ENCODE measurements around the gene GRK5.

The GRK5 gene

DNA sequence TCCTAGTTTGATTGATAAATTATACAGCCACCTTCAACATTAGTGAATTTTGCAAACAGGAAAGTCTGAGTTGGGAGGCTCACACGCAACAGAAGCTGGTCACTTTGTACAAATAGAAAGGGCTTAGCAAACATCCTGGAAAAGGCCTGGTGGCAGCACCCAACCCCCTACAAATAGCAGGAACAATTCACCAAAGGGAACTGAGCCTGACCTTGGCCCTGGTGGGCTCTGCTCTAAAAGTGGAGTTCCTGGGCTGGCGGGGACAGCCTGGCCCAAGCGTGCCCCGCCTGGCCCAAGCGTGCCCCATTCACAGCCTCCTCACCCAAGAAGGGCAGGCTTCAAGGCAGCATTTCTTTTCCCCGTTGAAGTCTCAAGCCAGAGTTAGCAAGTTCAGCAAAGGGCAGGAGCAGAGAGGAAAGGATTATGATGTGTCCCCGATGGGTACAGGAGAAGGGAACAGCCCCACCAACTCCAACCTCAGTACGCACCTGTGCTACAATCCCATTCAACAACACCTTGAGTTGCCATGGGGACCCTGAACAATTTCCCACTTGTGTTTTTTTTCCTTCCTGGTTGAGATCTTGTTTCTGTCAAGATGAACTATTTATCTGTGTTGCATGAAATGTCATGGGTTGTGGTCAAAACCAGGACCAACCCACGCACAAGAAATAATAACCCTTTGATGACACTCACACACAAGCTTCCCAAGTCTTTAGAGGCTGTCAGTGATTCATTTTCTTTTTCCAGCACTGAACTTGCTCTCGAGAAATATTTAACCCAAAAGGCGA lies 291.7 kb downstream of the GRK5 start:
- H3K4me3 ChIP-seq (ENCODE audit: low read depth, low read length): no peak overlapping the region

- no peak overlapping the region for H3K4me3 ChIP-seq (ENCODE audit: low read depth, low read length)
Measured at GRCh38 chr10:119499677-119500002, 292.3 kb downstream of the GRK5 start.

- H3K4me3 ChIP-seq (ENCODE audit: low read depth, low read length): no peak overlapping the region
Measured at GRCh38 chr10:119500123-119500795, 292.9 kb downstream of the GRK5 start.

DNA sequence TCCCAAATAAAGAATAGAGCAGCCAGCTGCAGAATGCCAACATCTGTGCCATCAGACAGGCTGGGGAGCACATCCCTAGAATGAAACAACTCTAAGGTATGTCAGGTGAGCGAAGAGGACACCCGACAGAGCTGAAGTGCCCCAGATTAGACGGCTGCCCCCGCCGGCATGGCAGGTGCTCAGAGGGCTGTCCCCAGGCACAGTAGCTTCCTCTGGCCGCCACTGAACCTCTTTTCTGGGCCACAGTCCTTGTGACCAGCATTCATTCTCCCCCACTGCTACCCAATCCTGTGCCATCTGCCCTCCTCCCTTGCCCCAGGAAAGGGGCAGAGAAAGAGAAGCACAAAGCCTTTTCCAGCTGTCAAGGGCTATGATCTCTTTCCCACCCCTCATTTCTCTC lies 293.4 kb downstream of the GRK5 start:
- no peak overlapping the region for H3K4me3 ChIP-seq (ENCODE audit: low read depth, low read length)

- H3K4me3 ChIP-seq (ENCODE audit: low read depth, low read length): no peak overlapping the region
Measured at GRCh38 chr10:119501690-119502089, 294.3 kb downstream of the GRK5 start.

DNA sequence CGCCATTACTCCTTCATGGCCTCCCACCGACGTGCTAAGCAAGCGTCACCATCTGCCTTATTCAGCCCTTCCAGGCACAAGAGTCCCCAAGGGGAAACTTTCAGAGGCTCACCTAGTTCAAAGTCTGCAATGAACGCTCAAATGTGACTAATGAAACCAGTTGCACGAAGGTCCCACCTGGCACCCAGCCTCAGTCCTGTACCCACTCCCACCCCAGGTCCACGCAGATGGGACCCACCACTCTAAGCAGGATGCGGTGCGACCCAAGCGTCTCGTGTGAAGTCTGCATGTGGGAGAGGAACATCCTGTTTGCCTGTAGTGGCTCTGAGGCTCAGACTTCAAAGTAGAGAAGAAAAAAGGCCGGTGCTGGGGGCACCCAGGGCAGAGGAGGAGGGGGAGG lies 294.8 kb downstream of the GRK5 start:
- no peak overlapping the region for H3K4me3 ChIP-seq (ENCODE audit: low read depth, low read length)

DNA sequence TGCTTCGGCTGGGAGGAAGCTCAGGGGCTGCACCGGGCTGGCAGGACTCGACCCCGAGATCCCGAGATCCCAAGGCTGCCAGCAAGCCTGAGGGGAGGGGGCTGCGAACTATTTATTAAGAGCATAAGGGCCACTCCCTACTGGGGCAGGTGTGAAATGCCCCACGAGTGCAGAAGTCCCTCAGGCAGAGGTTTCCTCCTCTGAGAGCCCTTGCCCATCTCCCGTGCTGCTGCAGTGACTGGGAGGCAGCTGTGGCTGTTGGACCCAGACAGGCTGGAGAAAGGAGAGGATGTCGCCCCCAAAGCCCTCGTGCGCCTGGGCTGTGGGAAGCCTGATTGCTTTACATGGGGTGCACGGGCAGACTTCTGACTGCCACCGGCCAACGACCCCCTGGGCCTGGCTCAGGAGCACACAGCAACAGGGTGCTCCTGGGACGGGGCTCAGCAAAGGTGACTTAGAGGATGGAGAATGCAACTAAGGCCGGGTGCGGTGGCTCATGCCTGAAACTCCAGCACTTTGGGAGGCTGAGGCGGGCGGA lies 295.3 kb downstream of the GRK5 start:
- no peak overlapping the region for H3K4me3 ChIP-seq (ENCODE audit: low read depth, low read length)

- H3K4me3 ChIP-seq (ENCODE audit: low read depth, low read length): no peak overlapping the region
Measured at GRCh38 chr10:119503821-119504220, 296.4 kb downstream of the GRK5 start.

DNA sequence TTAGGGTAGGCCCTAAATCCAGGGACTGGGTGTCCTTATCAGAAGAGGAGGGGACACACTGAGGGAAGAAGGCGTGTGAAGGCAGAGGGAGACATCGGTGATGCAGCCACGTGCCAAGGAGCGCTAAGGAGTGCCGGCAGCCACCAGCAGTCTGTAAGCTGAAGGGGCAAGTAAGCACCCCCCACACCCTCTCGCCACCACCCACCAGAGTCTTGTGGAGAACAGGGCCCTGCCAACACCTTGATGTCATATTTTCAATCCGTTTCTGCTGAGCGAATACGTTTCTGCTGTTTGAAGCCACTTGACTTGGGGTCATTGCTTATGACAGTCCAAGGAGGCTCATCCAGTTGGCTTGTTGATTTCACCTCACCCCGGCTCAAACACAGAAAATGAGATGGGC lies 297.3 kb downstream of the GRK5 start:
- no peak overlapping the region for H3K4me3 ChIP-seq (ENCODE audit: low read depth, low read length)

DNA sequence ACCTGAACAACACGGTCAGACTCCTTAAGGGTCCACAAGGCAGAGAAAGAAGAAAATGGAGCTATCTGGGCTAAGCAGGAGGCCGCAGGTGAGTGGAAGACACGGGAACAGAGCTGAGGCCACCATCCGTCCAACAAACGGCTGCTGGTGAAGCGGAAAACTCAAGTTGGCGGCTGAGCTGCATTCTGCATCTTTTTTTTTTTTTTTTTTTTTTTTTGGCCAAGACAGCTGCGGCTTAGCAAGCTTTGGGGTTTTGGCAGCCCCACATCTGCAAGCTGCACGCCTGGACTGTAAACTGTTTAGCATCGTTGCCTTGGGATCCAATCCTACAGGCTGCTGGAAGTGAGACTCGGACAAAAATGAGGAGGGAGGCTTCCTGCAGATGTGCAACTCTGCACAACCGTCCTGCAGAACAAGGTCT lies 297.8 kb downstream of the GRK5 start:
- H3K4me3 ChIP-seq (ENCODE audit: low read depth, low read length): no peak overlapping the region
